Activated CD8-positive, alpha-beta T cell treated with anti-CD3 and anti-CD28 coated beads, Interleukin-2, amount 10 ng/mL, durations not matched to agents 7 days and 5 days (primary cell): Measurements from ENCODE around the gene TMPRSS6. TPM values are rescaled to one million over a fixed set of nuclear protein-coding genes. Genes with fewer than 3 reads are reported as not detected.
A peak's percentile ranks its signal among the peaks of the same experiment; 100 is the strongest.

Source experiments
- ATAC-seq: fragments of 150-1000 bp; cut with Tn5 transposase; one replicate; pipeline ENCODE4 v1.10.0; 2021; ENCODE audit warnings: moderate library complexity
- CTCF ChIA-PET: fragments of 350-600 bp; sonication (Branson Sonifier 250); formaldehyde crosslinking; loops from one replicate; lab custom pipeline; 2021; ENCODE audit warnings: antibody characterized with exemption; lab: Charles Lee
- POLR2A ChIA-PET: fragments of 350-600 bp; sonication (Branson Sonifier 250); formaldehyde crosslinking; loops from one replicate; lab custom pipeline; 2021; ENCODE audit warnings: antibody characterized with exemption; lab: Charles Lee
- DNase-seq: peaks from one replicate; pipeline ENCODE4 v3.0.0-alpha.2; 2020
- H3K27ac Mint-ChIP-seq: one replicate; pipeline ENCODE4 v1.8.0; 2021; ENCODE audit warnings: mild to moderate bottlenecking, mixed read lengths
- H3K27me3 Mint-ChIP-seq: one replicate; pipeline ENCODE4 v1.8.0; 2021; ENCODE audit warnings: low read depth, mixed read lengths
- H3K36me3 Mint-ChIP-seq: one replicate; pipeline ENCODE4 v1.8.0; 2021; ENCODE audit warnings: low read depth, mixed read lengths
- H3K4me1 Mint-ChIP-seq: one replicate; pipeline ENCODE4 v1.8.0; 2021; ENCODE audit warnings: low read depth, mixed read lengths
- H3K4me3 Mint-ChIP-seq: one replicate; pipeline ENCODE4 v1.8.0; 2021; ENCODE audit warnings: mild to moderate bottlenecking, mixed read lengths
- H3K9me3 Mint-ChIP-seq: one replicate; pipeline ENCODE4 v1.8.0; 2022; ENCODE audit warnings: mixed read lengths; ENCODE audit not compliant: insufficient read depth
- total RNA-seq, 2 experiments: library from RNA; stranded (reverse); gene quantifications; one replicate each; pipeline ENCODE4 v1.2.3, GENCODE V29; 2021

TMPRSS6 gene
- total RNA-seq, 2 experiments from 2014 or later = 1.1 TPM

DNA sequence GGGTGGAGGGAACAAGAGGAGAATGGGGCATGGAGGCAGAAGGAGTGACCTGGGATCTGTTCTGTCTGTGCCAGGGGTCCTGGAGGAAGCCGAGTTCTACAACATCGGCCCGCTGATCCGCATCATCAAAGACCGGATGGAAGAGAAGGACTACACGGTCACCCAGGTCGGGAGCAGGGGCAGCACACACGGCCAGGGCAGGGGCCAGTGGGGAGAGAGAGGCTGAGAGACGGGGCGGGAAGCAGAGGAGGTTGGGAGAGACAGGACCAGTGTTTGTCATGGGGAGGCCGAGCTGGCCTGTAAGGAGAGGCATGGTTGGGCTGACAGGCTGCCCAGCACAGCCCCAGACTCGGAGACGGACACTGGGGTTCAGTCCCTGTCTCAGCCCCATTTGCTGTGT is 53.3 kb downstream of the TMPRSS6 start:
- ChIA-PET POLR2A (no interaction called here), CTCF (interaction anchor here (1.9 kb wide), 1 partner anchor 12 kb away, joined by 7 read pairs; no protein-coding TSS in a partner anchor)
- Mint-ChIP-seq H3K9me3 (no peaks in the 10 kb centered on the region), H3K27ac (no peak overlapping the region), H3K36me3 (peaks cover 14% of the 10 kb centered on the region), H3K27me3 (no peaks in the 10 kb centered on the region), H3K4me1 (peaks cover 34% of the 10 kb centered on the region), H3K4me3 (no peak overlapping the region)
- no peak for DNase-seq
- ATAC-seq = no peak

DNA sequence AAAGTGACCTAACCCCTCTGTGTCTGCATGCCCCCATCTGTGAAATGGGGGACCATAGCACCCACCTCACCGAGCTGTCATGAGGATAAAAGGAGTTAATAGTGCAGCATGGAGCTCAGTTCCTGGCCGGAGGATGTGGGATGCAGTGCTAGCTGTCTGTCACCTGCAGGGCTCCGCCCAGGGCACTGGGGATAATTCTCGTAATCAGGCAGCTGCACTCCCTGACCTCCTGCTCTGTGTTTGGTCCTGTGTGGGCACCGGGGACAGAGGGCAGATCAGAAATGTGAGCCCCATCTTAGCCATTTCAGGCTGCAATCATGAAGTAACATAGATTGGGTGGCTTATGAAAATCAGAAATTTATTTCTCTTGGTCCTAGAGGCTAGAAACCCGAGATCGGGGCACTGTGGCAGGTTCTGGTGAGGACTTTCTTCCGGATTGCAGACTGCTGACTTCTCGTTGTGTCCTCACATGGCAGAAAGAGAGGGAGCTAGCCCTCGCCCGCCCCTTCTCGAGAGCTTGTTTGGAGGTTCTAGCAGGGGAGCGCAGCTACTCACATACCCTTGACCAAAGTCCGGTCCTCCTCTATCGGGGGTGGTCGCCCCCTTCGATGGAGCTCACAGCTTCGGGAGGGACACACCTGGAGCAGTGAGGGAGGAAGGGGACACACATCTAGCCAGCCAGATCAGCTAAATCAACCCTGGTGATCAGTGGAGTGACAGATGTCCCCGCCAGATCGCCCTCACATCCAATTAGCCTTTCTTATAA is 54.7 kb downstream of the TMPRSS6 start:
- peaks cover 21% of the 10 kb centered on the region for H3K4me1 Mint-ChIP-seq
- no peak overlapping the region for H3K4me3 Mint-ChIP-seq
- H3K27ac Mint-ChIP-seq = peak overlapping the region; percentile 9
- H3K36me3 Mint-ChIP-seq = peaks cover 12% of the 10 kb centered on the region
- no peaks in the 10 kb centered on the region for H3K9me3 Mint-ChIP-seq
- no peak for ATAC-seq
- ChIA-PET POLR2A (interaction anchor here (2.0 kb wide), 1 partner anchor 67 kb away, joined by 4 read pairs; no protein-coding TSS in a partner anchor), CTCF (interaction anchor here (0.9 to 1.9 kb wide), 3 partner anchors 8 to 77 kb away, joined by 4 to 7 read pairs (median 6); no protein-coding TSS in a partner anchor)
- no peaks in the 10 kb centered on the region for H3K27me3 Mint-ChIP-seq
- no peak for DNase-seq

DNA sequence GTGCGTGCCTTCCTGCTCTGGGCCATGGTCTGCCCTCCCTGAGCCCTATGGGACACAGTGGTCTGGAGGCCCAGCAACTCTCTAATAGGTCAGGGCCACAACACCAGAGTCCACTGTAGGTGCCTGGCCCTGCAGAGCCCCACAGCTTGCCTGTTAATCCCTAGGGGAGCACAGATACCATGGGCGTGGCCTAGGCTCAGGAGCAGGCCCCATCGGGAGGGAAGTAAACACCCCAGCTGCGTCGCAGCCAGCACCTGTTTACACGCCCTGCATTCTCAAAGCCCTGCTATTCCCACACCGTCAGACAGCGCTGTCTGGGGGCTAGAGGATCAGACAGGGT is 55.5 kb downstream of the TMPRSS6 start:
- Mint-ChIP-seq H3K9me3 (no peaks in the 10 kb centered on the region), H3K27ac (no peak overlapping the region), H3K4me1 (peaks cover 19% of the 10 kb centered on the region), H3K4me3 (no peak overlapping the region), H3K27me3 (no peaks in the 10 kb centered on the region), H3K36me3 (peaks cover 12% of the 10 kb centered on the region)
- DNase-seq = no peak
- ChIA-PET POLR2A (interaction anchor here (2.0 kb wide), 1 partner anchor 68 kb away, joined by 4 read pairs; no protein-coding TSS in a partner anchor), CTCF (no interaction called here)
- ATAC-seq = no peak

DNA sequence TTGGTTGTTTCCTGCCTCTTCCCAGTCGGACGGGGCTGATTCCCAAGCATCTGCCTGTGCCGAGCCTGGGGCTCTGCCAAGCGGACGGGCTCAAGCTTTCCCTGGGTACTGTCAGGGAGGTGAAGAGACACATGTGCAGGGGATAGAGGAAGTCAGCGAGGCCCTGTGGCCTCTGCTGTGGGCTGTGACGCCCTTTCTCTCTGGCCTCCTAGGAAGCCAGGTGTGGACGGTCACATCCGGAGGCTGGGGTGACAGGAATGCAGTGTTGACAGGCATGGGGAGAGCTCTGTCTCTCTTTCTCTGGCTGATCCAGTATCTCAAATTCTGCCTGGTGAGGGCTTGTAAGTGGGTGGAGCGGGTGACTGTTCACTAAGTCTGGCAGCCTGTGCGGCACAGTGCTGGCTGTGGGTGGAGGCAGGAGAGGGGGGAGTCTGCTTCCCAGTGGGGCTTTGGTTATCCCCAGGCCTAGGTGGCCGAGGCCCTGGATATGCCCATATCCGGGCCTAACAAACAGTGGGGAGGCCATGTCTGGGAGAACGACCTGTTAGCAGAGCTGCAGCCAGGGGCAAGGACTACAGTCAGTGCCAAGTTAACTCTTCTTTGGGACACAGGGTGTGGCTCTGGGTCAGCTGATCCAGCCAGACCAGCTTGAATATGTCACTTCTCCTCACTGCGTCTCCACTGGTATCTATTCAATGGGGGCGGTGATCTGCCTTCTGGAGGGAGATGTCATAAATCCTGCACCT is 56.0 kb downstream of the TMPRSS6 start:
- POLR2A ChIA-PET = no interaction called here

DNA sequence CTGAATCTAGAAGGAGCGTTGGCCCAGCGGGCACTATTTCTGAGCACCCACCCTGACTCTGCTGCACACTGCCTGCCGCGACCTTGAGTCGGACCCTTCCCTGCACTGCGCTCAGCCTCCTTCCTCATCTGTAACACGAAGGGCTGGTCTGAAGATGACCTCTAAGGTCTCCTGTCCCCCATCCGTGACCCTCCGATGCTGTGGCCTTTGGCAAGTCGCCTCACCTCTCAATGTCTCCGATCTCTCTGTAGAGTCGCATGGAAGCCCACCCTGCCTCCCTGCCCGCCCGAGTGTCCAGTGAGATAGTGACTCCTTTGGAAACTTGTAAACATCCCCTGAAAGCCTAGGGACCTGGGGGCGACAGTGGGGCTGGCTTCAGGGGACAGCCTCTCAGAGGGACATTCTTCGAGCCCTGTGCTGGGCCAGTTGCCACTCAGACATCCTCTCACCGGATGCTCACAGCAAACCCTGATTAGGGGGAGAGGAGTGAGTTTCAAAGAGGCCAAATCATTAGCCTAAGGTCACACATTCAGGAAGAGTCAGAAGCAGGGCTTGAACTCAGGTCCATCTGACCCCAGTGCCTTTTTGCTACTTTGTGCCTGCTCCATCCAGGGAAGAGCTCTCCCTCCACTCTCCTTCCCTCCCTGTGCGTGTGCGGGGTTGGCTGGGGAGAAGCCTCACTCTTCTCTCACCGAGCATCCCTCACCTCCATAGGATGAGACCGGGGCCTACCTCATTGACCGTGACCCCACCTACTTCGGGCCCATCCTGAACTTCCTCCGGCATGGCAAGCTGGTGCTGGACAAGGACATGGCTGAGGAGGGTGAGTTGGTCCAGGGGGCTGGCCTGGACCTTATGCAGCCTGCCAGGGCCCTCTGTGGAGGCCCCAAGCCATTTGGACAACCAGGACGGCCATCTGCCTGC is 56.9 kb downstream of the TMPRSS6 start:
- peaks cover 19% of the 10 kb centered on the region for H3K4me1 Mint-ChIP-seq
- H3K27me3 Mint-ChIP-seq = no peaks in the 10 kb centered on the region
- H3K9me3 Mint-ChIP-seq = no peaks in the 10 kb centered on the region
- ChIA-PET POLR2A (interaction anchor here (0.8 to 1.2 kb wide), 4 partner anchors 27 to 277 kb away, joined by 3 to 4 read pairs (median 4); partner anchors contain the start of genes IFT27 and IL2RB), CTCF (interaction anchor here (1.0 to 2.4 kb wide), 4 partner anchors 9 to 294 kb away, joined by 3 to 10 read pairs (median 6); no protein-coding TSS in a partner anchor)
- peak overlapping the region; percentile 76 for H3K4me3 Mint-ChIP-seq
- ATAC-seq = no peak
- H3K36me3 Mint-ChIP-seq = peaks cover 9% of the 10 kb centered on the region
- DNase-seq = no peak
- H3K27ac Mint-ChIP-seq = peak overlapping the region; percentile 63

More for the DNA sequence above, 56.0 kb downstream of the TMPRSS6 start:
- CTCF ChIA-PET = no interaction called here
- H3K36me3 Mint-ChIP-seq = peaks cover 12% of the 10 kb centered on the region
- H3K4me1 Mint-ChIP-seq = peaks cover 19% of the 10 kb centered on the region
- peak overlapping the region; percentile 76 for H3K4me3 Mint-ChIP-seq
- no peak for DNase-seq
- no peaks in the 10 kb centered on the region for H3K9me3 Mint-ChIP-seq
- no peak for ATAC-seq
- peak overlapping the region; percentile 42 for H3K27ac Mint-ChIP-seq
- H3K27me3 Mint-ChIP-seq = no peaks in the 10 kb centered on the region

DNA sequence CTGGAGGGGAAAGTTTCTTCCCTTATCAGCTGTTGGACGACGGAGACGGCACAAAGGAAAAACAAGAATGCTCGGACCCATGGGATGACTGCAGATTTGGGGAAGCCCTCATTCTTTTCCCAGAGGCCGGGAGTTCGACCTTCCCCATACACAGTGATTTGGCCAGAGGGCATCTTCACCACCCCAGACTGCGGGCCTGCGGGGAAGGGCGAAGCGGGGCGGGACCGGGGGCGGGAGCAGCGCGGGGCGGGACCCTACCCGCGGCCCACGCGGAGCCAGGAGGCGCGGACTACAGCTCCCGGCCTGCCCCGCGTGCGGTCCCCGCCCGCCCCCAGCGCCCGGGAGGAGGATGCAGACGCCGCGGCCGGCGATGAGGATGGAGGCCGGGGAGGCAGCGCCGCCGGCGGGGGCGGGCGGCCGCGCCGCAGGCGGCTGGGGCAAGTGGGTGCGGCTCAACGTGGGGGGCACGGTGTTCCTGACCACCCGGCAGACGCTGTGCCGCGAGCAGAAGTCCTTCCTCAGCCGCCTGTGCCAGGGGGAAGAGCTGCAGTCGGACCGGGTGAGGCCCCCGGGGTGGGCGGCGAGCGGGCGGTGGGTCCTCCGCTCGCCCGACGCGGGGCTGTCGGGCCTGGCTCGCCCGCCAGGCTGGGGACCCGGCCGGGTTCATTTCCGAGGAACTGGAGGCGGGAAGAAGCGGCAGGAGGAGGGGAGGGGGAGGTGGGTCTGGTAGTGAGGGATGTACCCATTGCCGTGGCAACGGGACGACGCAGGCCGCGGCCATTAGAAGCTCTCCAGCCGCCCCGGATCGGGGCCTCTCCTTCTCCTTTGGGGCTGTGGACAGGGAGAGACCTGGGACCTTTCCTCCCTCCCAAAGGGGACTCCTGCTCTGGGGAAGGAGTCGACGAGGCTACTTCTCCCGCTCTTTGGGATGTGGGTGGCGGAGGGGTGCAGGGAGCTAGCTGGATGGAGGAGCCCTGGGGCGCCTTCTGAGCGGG is 57.8 kb downstream of the TMPRSS6 start, which contains the start of gene KCTD17:
Gene KCTD17 (plus strand): TSS at position 352 of the 995 bp plus-strand sequence. CDS start 19 bp downstream, at position 371.
- Mint-ChIP-seq H3K4me3 (peak within 1 kb of the TSS; percentile 76), H3K9me3 (no peaks in the 10 kb centered on the region), H3K27me3 (no peaks in the 10 kb centered on the region), H3K4me1 (peaks cover 19% of the 10 kb centered on the region), H3K27ac (peak within 1 kb of the TSS; percentile 63), H3K36me3 (peaks cover 8% of the 10 kb centered on the region)
- ATAC-seq (peak; percentile 100), DNase-seq (peak; percentile 85)
- POLR2A ChIA-PET = interaction anchor here (0.5 to 1.2 kb wide), 5 partner anchors 28 to 276 kb away, joined by 3 to 4 read pairs (median 3); partner anchors contain the start of genes IFT27 and IL2RB
- CTCF ChIA-PET = interaction anchor here (0.8 to 2.4 kb wide), 7 partner anchors 8 to 293 kb away, joined by 3 to 10 read pairs (median 6); no protein-coding TSS in a partner anchor

DNA sequence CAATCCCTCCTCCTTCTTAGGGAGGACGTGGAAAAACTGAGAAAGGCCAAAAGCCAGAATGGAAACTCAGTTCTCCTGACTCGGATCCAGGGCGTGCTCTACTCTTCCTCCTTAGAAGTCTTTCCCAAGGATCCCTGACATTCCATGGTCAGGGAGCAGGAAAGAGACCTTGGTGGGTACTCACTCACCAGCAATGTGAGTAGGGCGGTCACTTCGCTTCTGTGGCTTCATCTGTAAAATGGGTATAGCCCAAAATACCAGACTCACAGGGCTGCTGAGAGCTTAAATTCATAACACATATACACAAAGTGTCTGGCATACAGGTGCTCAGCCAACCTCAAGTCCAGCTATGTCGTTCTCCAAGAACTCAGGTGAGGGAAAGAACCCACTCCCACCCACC is 58.6 kb downstream of the TMPRSS6 start:
- H3K9me3 Mint-ChIP-seq = no peaks in the 10 kb centered on the region
- H3K4me3 Mint-ChIP-seq = peak overlapping the region; percentile 76
- no peaks in the 10 kb centered on the region for H3K27me3 Mint-ChIP-seq
- no peak for ATAC-seq
- H3K4me1 Mint-ChIP-seq = peaks cover 23% of the 10 kb centered on the region
- ChIA-PET POLR2A (interaction anchor here (0.5 kb wide), 1 partner anchor 99 kb away, joined by 3 read pairs; the partner anchor contains the start of gene IL2RB), CTCF (interaction anchor here (0.8 to 2.4 kb wide), 6 partner anchors 10 to 148 kb away, joined by 3 to 10 read pairs (median 6); no protein-coding TSS in a partner anchor)
- no peak for DNase-seq
- no peak overlapping the region for H3K27ac Mint-ChIP-seq
- H3K36me3 Mint-ChIP-seq = peaks cover 4% of the 10 kb centered on the region

DNA sequence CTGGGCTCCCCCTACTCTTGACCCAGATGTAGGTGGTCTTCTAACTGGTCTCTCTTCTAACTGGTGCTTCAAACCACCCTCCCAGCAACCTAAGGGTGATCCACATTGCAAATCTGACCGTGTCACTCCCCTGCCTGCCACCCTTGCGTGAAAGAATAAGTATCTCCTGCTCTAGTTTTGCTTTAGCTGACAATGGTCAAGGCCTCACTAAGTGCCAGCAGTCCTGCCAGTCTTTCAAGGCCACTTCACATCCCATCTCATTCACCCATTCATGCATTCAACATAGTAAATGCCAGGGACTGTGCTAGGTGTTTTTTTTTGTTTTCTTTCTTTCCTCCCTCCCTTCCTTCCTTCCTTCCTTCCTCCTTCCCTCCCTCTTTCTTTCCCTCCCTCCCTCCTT is 60.3 kb downstream of the TMPRSS6 start:
- no peaks in the 10 kb centered on the region for H3K27me3 Mint-ChIP-seq
- H3K36me3 Mint-ChIP-seq = peaks cover 4% of the 10 kb centered on the region
- H3K4me1 Mint-ChIP-seq = peaks cover 30% of the 10 kb centered on the region
- H3K9me3 Mint-ChIP-seq = no peaks in the 10 kb centered on the region
- DNase-seq (no peak), ATAC-seq (no peak)
- H3K27ac Mint-ChIP-seq = no peak overlapping the region
- ChIA-PET CTCF (interaction anchor here (0.7 to 1.7 kb wide), 2 partner anchors 8 to 101 kb away, joined by 3 to 5 read pairs; no protein-coding TSS in a partner anchor), POLR2A (no interaction called here)
- H3K4me3 Mint-ChIP-seq = no peak overlapping the region

DNA sequence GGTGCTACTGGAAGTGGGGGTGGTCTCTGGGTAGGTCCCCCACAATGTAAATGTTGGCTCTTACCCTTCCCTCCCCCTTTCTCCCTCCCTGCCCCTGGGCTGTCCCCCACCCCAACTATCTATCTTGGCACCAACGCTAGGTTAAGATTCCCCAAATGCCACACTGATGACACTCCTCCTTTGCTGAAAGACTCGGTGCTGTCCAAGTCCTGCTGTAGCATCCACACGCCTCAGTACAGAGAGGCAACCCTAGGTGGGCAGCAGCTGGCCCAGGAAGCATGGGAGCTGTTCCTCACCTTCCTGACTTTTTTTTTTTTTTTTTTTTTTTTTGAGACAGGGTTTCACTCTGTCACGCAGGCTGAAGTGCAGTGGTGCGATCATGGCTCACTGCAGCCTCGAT is 61.4 kb downstream of the TMPRSS6 start:
- ChIA-PET CTCF (interaction anchor here (1.0 kb wide), 1 partner anchor 212 kb away, joined by 3 read pairs; no protein-coding TSS in a partner anchor), POLR2A (interaction anchor here (1.3 kb wide), 1 partner anchor 77 kb away, joined by 3 read pairs; no protein-coding TSS in a partner anchor)
- Mint-ChIP-seq H3K4me1 (peaks cover 27% of the 10 kb centered on the region), H3K27me3 (no peaks in the 10 kb centered on the region), H3K36me3 (peaks cover under 1% of the 10 kb centered on the region), H3K27ac (no peak overlapping the region), H3K4me3 (no peak overlapping the region), H3K9me3 (no peaks in the 10 kb centered on the region)
- ATAC-seq (no peak), DNase-seq (no peak)

DNA sequence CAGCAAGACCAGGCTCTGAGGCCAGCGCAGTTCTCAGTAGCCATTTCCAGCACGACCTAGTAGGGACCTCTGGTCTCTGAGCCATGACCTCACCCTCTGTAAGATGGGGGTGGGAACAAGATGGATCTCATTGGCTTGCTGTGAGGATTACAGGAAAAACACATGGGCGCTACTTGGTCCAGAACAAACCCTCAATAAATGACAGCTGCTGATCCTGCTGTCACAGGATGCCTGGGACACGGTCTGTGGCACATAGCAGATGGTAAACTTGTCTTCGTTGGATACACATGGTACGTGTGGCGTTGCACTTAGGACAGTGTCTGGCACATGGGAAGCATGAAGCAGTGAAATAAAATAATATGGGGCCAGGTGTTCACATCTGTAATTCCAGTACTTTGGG is 62.5 kb downstream of the TMPRSS6 start:
- H3K36me3 Mint-ChIP-seq = no peaks in the 10 kb centered on the region
- ATAC-seq (no peak), DNase-seq (no peak)
- H3K4me1 Mint-ChIP-seq = peaks cover 17% of the 10 kb centered on the region
- H3K27ac Mint-ChIP-seq = no peak overlapping the region
- CTCF ChIA-PET = interaction anchor here (0.9 to 3.3 kb wide), 6 partner anchors 8 to 265 kb away, joined by 3 to 18 read pairs (median 5); no protein-coding TSS in a partner anchor
- no peak overlapping the region for H3K4me3 Mint-ChIP-seq
- no peaks in the 10 kb centered on the region for H3K9me3 Mint-ChIP-seq
- H3K27me3 Mint-ChIP-seq = no peaks in the 10 kb centered on the region
- POLR2A ChIA-PET = interaction anchor here (1.3 kb wide), 1 partner anchor 78 kb away, joined by 3 read pairs; no protein-coding TSS in a partner anchor
